Adrenal gland (tissue), 12 donors: ENCODE results near the gene PTPRJ. TPM values are rescaled to one million over a fixed set of nuclear protein-coding genes. Genes with fewer than 3 reads are reported as not detected.
A peak's percentile ranks its signal among the peaks of the same experiment; 100 is the strongest.

Experiments
- DNase-seq, 7 donors: peaks; one replicate each; pipeline ENCODE4 v3.0.0-alpha.2; 2019 to 2020
- H3K27ac ChIP-seq, 5 donors: fragments of 200-600 bp; sonication (generic) in 4 of 5; 1 replicate in 3 of 5; 2 replicates in 2 of 5; pipeline versions ENCODE4 v1.5.1 to v1.8.0; 2016 to 2020; ENCODE audit warnings: mild to moderate bottlenecking in 1 of 5
- H3K27me3 ChIP-seq: fragments of 200-600 bp; 2 replicates; pipeline ENCODE4 v1.8.0; 2021
- H3K36me3 ChIP-seq, 2 donors: fragments of 200-600 bp; replicated peaks in 1 of 2; 1 replicate in 1 of 2; 2 replicates in 1 of 2; pipeline versions ENCODE4 v1.5.1 to v1.8.0; 2018 to 2022
- H3K4me1 ChIP-seq, 2 donors: fragments of 200-600 bp; replicated peaks in 1 of 2; 1 replicate in 1 of 2; 2 replicates in 1 of 2; pipeline versions ENCODE4 v1.5.1 to v1.8.0; 2018 to 2021
- H3K4me3 ChIP-seq, 4 donors: fragments of 200-600 bp; sonication (generic) in 3 of 4; one replicate each; pipeline ENCODE4 v1.5.1; 2016 to 2018
- H3K9me3 ChIP-seq, 3 donors: fragments of 200-600 bp; sonication (generic) in 1 of 3; replicated peaks in 1 of 3; 1 replicate in 2 of 3; 2 replicates in 1 of 3; pipeline versions ENCODE4 v1.5.1 to v1.8.0; 2016 to 2021
- POLR2A ChIP-seq, 2 donors: fragments of 450-650 bp; IDR thresholded peaks; one replicate each; pipeline ENCODE4 v1.6.1; 2017; ENCODE audit warnings: antibody characterized with exemption in 2 of 2, mild to moderate bottlenecking in 2 of 2, moderate library complexity in 1 of 2
- WGBS, 4 donors: extraction: QIAGEN DNeasy Blood & Tissue Kit in 2 of 4; methylation state at CpG; one replicate each; pipeline versions ENCODE4 v1.1.5 to v1.1.7; 2013 to 2017; 5-methylcytosine and 5-hydroxymethylcytosine counted together
- intact Hi-C, 2 donors: fragments of 100-400 bp; cut with DNase I; formaldehyde crosslinking; loops; one replicate each; pipeline versions ENCODE4 v1.14.1 to v1.15.0; 2022 to 2023
- polyA plus RNA-seq, 3 donors: library from polyadenylated mRNA; stranded (reverse); fragments of 200-250 nt in 2 of 3; fragments of 350-450 nt in 1 of 3; fragmentation: Illumina TruSeq in 1 of 3; extraction: RNeasy Lipid Tissue Mini Kit (QIAGEN cat#74804) in 1 of 3; gene quantifications; one replicate each; pipeline ENCODE4 v1.2.3, GENCODE V29; 2013 to 2014
- total RNA-seq, 9 donors: library from RNA; depleted of rRNA in 4 of 9; stranded (reverse); fragments of >200 nt in 4 of 9; fragments of 120-200 nt in 1 of 9; fragmentation: NEBNext Ultra II Directional in 1 of 9; extraction: Animal tissue kit (Norgen Biotek cat#: 25700) in 1 of 9; gene quantifications; one replicate each; pipeline versions ENCODE4 v1.1.0 to v1.2.4, GENCODE V29; 2013 to 2023
- TF ChIP-seq, protein P1 (sequence below), 6 experiments: fragments of 450-650 bp in 4 of 6; fragments of 200-600 bp in 2 of 6; sonication (generic) in 1 of 6; IDR thresholded peaks; 1 replicate in 5 of 6; 2 replicates in 1 of 6; pipeline versions ENCODE4 v1.5.1 to v1.8.0; 2016 to 2021; ENCODE audit warnings: antibody characterized with exemption in 6 of 6, mild to moderate bottlenecking in 2 of 6, moderate library complexity in 1 of 6
- donor health status: healthy with polysubstance abuse.
- donor health status: Bipolar disorder and iron deficiency.
- donor health status: DM: yes; HTN: yes; CAD: no.
- donor health status: DM: no; HTN: no; CAD: no.
- donor health status: DM: no; HTN: no; CAD: no.
- donor health status: DM: yes; HTN: yes; CAD: no.

The PTPRJ gene
- total and polyA plus RNA-seq, 12 donors: 1.4 to 16.9 (median 10.2) TPM

DNA sequence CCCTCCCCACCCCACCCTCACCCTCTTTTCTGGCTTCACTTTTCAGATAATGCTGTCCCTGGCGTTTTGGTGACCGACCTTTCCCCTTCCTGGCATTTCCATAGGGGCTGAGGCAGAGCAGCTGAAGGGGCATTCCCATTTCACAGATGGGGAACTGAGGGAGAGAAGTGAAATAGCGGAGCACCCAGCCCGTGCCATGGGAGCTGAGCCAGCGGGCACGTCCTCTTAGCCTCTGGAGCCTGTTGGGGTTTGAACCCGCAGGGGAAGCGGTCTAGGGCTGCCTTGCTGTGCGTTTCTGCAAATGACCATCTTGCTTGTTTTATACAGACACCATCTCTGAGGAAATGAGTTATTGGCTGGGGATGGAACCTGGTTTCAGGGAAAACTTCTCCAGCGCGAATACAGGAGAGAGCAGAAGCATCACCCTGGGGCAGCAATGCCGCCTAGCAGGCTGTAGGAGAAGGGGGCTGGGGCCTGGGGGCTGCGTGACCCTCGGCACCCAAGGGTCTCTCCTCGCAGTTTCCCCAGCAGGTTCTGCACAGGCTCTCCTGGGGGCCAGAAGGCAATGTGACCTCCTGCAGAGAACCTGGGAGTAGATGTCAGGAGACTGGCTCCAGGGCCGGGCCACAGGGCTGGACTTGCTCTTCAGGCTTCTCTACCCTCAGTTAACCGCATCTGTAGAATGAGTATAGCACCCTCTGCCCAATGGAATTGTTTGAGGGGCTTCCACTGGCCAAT lies 1.5 kb downstream of the PTPRJ start:
- Histone ChIP-seq H3K4me1 (peaks cover 12 to 31% of the 10 kb centered on the region in 2 donors), H3K4me3 (peak overlapping the region in 3 of 4 donors; percentile 7 to 91 (median 67)), H3K9me3 (no peaks in the 10 kb centered on the region), H3K27ac (peak overlapping the region in 1 of 5 donors; percentile 65), H3K36me3 (no peaks in the 10 kb centered on the region), H3K27me3 (no peaks in the 10 kb centered on the region)
- DNase-seq: peak in 3 of 7 donors; percentile 21 to 30 (median 27)
- intact Hi-C loops: no loop called here
- TF ChIP-seq, protein P1, sequence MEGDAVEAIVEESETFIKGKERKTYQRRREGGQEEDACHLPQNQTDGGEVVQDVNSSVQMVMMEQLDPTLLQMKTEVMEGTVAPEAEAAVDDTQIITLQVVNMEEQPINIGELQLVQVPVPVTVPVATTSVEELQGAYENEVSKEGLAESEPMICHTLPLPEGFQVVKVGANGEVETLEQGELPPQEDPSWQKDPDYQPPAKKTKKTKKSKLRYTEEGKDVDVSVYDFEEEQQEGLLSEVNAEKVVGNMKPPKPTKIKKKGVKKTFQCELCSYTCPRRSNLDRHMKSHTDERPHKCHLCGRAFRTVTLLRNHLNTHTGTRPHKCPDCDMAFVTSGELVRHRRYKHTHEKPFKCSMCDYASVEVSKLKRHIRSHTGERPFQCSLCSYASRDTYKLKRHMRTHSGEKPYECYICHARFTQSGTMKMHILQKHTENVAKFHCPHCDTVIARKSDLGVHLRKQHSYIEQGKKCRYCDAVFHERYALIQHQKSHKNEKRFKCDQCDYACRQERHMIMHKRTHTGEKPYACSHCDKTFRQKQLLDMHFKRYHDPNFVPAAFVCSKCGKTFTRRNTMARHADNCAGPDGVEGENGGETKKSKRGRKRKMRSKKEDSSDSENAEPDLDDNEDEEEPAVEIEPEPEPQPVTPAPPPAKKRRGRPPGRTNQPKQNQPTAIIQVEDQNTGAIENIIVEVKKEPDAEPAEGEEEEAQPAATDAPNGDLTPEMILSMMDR (IDR thresholded peaks at IDR 0.05): no peak
- no peak for TF ChIP-seq POLR2A (IDR thresholded peaks at IDR 0.05)
- 32 to 60% (median 51%) methylated on average over 10 to 17 of the region's 17 CpGs for WGBS, 4 donors

DNA sequence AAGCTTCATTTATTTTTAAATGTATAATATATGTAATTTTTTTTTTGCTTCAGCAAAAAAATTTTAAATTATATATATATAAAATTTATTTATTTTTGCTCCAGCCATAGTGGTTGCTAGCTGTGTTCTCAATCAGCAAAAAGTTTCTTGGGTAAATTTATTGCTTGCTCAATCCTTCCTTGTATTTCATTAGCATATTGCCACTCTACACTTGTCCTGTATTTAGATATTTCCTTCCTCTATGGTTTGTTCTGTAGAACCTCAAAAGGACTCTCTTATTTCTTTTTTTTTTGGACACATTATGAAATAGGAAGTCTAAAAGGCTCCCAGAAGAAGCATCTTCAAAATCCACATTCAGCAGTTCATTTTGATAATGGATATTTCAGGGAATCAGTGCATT lies 2.3 kb downstream of the PTPRJ start:
- Histone ChIP-seq H3K27me3 (no peaks in the 10 kb centered on the region), H3K36me3 (no peaks in the 10 kb centered on the region), H3K4me1 (peaks cover 12 to 31% of the 10 kb centered on the region in 2 donors), H3K9me3 (no peaks in the 10 kb centered on the region), H3K4me3 (no peak overlapping the region), H3K27ac (no peak overlapping the region)
- TF ChIP-seq POLR2A (IDR thresholded peaks at IDR 0.05): no peak
- TF ChIP-seq, protein P1 (IDR thresholded peaks at IDR 0.05): no peak
- no peak for DNase-seq
- intact Hi-C loops: no loop called here

- Histone ChIP-seq H3K27ac (no peak overlapping the region), H3K4me3 (no peak overlapping the region), H3K4me1 (peaks cover 12 to 31% of the 10 kb centered on the region in 2 donors), H3K36me3 (no peaks in the 10 kb centered on the region), H3K27me3 (no peaks in the 10 kb centered on the region), H3K9me3 (no peaks in the 10 kb centered on the region)
- no peak for DNase-seq
- TF ChIP-seq, protein P1 (IDR thresholded peaks at IDR 0.05): no peak
- TF ChIP-seq POLR2A (IDR thresholded peaks at IDR 0.05): no peak
- intact Hi-C loops: no loop called here
- 70 to 81% (median 79%) methylated on average over 10 of the region's 10 CpGs for WGBS, 4 donors
These were observed 3.4 kb downstream of the PTPRJ start for GRCh38 chr11:47983464-47984397.

DNA sequence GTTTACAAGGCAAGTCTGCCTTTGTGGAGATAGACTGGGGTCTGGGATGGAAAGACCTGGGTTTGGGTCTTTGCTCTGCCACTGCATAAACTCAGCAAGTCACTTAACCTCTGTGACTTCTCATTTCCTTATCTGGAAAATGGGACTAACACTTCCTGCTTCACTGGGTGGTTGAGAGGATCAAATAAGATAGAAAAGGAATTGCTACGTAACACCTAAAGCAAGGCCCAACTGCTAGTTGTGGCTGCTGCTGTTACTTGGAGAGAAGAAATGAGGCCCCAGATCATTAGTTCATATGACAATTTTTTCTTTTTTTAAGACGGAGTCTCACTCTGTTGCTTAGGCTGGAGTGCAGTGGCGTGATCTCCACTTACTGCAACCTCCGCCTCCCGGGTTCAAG lies 5.9 kb downstream of the PTPRJ start:
- Histone ChIP-seq H3K4me1 (peaks cover 8 to 34% of the 10 kb centered on the region in 2 donors), H3K9me3 (no peaks in the 10 kb centered on the region), H3K27ac (no peak overlapping the region), H3K4me3 (no peak overlapping the region), H3K36me3 (no peaks in the 10 kb centered on the region), H3K27me3 (no peaks in the 10 kb centered on the region)
- no peak for TF ChIP-seq POLR2A (IDR thresholded peaks at IDR 0.05)
- TF ChIP-seq, protein P1 (IDR thresholded peaks at IDR 0.05): no peak
- WGBS, 4 donors: 89 to 96% (median 93%) methylated on average over 5 of the region's 5 CpGs
- intact Hi-C loops: no loop called here
- no peak for DNase-seq
